MM.1S (cell line): ENCODE data around the gene GOLGA3.

ENCODE experiments used
- EZH2 ChIP-seq: fragments of 300-600 bp; sonication (generic); optimal IDR thresholded peaks from 2 replicates; pipeline ENCODE3; 2017; ENCODE audit warnings: low read depth, mild to moderate bottlenecking, antibody characterized with exemption, low read length, mixed read lengths
- TF ChIP-seq, protein P1 (sequence below): fragments of 300-600 bp; sonication (generic); IDR thresholded peaks from 2 replicates; pipeline ENCODE4 v1.5.1; 2016; ENCODE audit warnings: antibody characterized with exemption, low read length, mixed read lengths

DNA sequence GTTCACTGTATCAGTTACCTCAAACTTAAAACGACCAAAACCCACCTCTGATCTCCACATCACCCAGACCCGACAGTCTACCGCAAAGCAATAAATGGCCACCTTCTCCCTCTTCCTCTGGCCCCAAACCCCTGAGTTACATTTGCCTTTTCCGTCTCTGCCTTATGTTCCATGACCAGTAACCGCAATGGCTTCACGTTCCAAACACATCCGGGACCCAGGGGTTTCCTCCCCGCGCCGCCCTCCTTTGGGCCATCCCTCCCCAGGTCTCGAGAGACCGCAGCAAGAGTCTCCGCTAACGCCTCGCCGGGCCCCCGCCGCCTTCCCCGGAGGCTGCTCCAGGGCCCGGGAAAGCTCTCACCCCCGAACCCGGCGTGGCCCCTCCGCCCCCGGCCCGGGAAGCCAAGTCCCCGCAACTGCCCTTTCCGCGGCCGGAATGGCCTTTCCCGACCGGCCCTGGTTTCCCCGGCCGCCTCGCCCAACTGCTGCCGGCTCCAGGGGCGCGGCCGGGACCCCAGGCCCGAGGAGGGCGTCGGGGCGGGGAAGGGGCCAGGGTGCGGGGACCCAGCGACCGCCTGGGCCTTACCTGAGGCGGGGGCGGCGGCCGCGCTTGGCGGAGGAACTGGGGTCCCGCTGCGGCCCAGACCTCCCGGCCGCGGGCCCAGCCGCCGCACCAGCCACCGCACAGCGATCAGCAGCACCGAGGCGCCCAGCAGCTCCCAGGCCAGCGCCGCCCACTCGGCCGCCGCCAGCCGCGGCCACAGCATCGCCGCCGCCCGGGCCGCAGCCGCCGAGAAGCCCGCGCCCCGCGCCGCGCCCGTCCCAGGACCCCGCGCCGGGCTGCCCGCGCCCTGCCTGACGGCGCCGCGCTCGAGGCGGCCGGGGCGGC lies 67.4 kb downstream of the GOLGA3 start, which contains the start of gene ANKLE2:
- TF ChIP-seq, protein P1, sequence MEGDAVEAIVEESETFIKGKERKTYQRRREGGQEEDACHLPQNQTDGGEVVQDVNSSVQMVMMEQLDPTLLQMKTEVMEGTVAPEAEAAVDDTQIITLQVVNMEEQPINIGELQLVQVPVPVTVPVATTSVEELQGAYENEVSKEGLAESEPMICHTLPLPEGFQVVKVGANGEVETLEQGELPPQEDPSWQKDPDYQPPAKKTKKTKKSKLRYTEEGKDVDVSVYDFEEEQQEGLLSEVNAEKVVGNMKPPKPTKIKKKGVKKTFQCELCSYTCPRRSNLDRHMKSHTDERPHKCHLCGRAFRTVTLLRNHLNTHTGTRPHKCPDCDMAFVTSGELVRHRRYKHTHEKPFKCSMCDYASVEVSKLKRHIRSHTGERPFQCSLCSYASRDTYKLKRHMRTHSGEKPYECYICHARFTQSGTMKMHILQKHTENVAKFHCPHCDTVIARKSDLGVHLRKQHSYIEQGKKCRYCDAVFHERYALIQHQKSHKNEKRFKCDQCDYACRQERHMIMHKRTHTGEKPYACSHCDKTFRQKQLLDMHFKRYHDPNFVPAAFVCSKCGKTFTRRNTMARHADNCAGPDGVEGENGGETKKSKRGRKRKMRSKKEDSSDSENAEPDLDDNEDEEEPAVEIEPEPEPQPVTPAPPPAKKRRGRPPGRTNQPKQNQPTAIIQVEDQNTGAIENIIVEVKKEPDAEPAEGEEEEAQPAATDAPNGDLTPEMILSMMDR, result no peak
- no peak for TF ChIP-seq EZH2
